Renal pelvis (tissue), 12 donors: ENCODE data around the gene ZDHHC13. TPM values are rescaled to one million over a fixed set of nuclear protein-coding genes. Genes with fewer than 3 reads are reported as not detected.

Source experiments
- DNase-seq: peaks from one replicate; pipeline ENCODE4 v3.0.0-alpha.2; 2013
- long read RNA-seq, 16 experiments: transcript quantifications; one replicate each; lab custom pipeline, GENCODE V29; 2026
- polyA plus RNA-seq, 3 donors: library from polyadenylated mRNA; unstranded; fragments of 120-200 nt; gene quantifications; one replicate each; pipeline ENCODE4 v1.2.1, GENCODE V29; 2013; ENCODE audit not compliant: insufficient read length in 3 of 3

Gene ZDHHC13
- polyA plus RNA-seq = 10 to 100 TPM; 15.9 to 21.5 (median 19.8) TPM
- long read RNA-seq, donor 1, partial matches to known transcripts = 0 of 1 reads
- long read RNA-seq, donor 1, other reads (novel, unspliced or antisense) = 0 of 1 reads
- long read RNA-seq, donor 2, partial matches to known transcripts = 0 of 4 reads
- long read RNA-seq, donor 2, other reads (novel, unspliced or antisense) = 0 of 4 reads
- long read RNA-seq, donor 3, partial matches to known transcripts = 0 of 3 reads
- long read RNA-seq, donor 3, other reads (novel, unspliced or antisense) = 0 of 3 reads
- long read RNA-seq, donor 4, partial matches to known transcripts = 0 of 3 reads
- long read RNA-seq, donor 4, other reads (novel, unspliced or antisense) = 0 of 3 reads
- long read RNA-seq, donor 5, partial matches to known transcripts = 0 of 2 reads
- long read RNA-seq, donor 5, other reads (novel, unspliced or antisense) = 0 of 2 reads
- long read RNA-seq, donor 6, transcript ZDHHC13-202 (17 exons, 2,445 nt) = major isoform, 6 of 6 reads
- long read RNA-seq, donor 6, partial matches to known transcripts = 0 of 6 reads
- long read RNA-seq, donor 6, other reads (novel, unspliced or antisense) = 0 of 6 reads
- long read RNA-seq, donor 7, partial matches to known transcripts = 0 of 1 reads
- long read RNA-seq, donor 7, other reads (novel, unspliced or antisense) = 0 of 1 reads
- long read RNA-seq, donor 8 = 0 reads
- long read RNA-seq, donor 9, partial matches to known transcripts = 0 of 3 reads
- long read RNA-seq, donor 9, other reads (novel, unspliced or antisense) = 0 of 3 reads
- long read RNA-seq, donor 10, partial matches to known transcripts = 0 of 1 reads
- long read RNA-seq, donor 10, other reads (novel, unspliced or antisense) = 0 of 1 reads
- long read RNA-seq, donor 11 = 0 reads
- long read RNA-seq, donor 12, transcript ZDHHC13-202 (17 exons, 2,445 nt) = major isoform, 7 of 8 reads
- long read RNA-seq, donor 12, partial matches to known transcripts = 0 of 8 reads
- long read RNA-seq, donor 12, other reads (novel, unspliced or antisense) = 0 of 8 reads
- long read RNA-seq, donor 13, partial matches to known transcripts = 0 of 1 reads
- long read RNA-seq, donor 13, other reads (novel, unspliced or antisense) = 0 of 1 reads
- long read RNA-seq, donor 14 = 0 reads
- long read RNA-seq, donor 15, transcript ZDHHC13-202 (17 exons, 2,445 nt) = major isoform, 5 of 12 reads
- long read RNA-seq, donor 15, partial matches to known transcripts = 6 of 12 reads
- long read RNA-seq, donor 15, other reads (novel, unspliced or antisense) = 0 of 12 reads
- long read RNA-seq, donor 16, transcript ZDHHC13-202 (17 exons, 2,445 nt) = major isoform, 5 of 6 reads
- long read RNA-seq, donor 16, partial matches to known transcripts = 0 of 6 reads
- long read RNA-seq, donor 16, other reads (novel, unspliced or antisense) = 0 of 6 reads

- DNase-seq = peak; percentile 89
Observed at GRCh38 chr11:19116971-19117759, at the start of gene ZDHHC13. ZDHHC13 (plus strand) TSS chr11:19117168; CDS start chr11:19117250, 82 bp downstream.

- peak; percentile 82 for DNase-seq
Observed at GRCh38 chr11:19071255-19071654, 45.7 kb upstream of the ZDHHC13 start.

- DNase-seq = no peak
Observed at GRCh38 chr11:19072464-19072863, 44.5 kb upstream of the ZDHHC13 start.

GRCh38 chr11:19073454-19074415 is 43.2 kb upstream of the ZDHHC13 start:
- DNase-seq = no peak

- no peak for DNase-seq
Observed at GRCh38 chr11:19075636-19076035, 41.3 kb upstream of the ZDHHC13 start.

GRCh38 chr11:19076744-19077589 is 40.0 kb upstream of the ZDHHC13 start:
- DNase-seq = peak; percentile 39

GRCh38 chr11:19077965-19078364 is 39.0 kb upstream of the ZDHHC13 start:
- no peak for DNase-seq

- DNase-seq = peak; percentile 22
Observed at GRCh38 chr11:19079643-19080440, 37.1 kb upstream of the ZDHHC13 start.

GRCh38 chr11:19080579-19080993 is 36.4 kb upstream of the ZDHHC13 start:
- no peak for DNase-seq

- DNase-seq = no peak
Observed at GRCh38 chr11:19083166-19083565, 33.8 kb upstream of the ZDHHC13 start.

GRCh38 chr11:19084661-19085315 is 32.2 kb upstream of the ZDHHC13 start:
- DNase-seq = no peak

- DNase-seq = no peak
Observed at GRCh38 chr11:19087658-19088057, 29.3 kb upstream of the ZDHHC13 start.

GRCh38 chr11:19088791-19089190 is 28.2 kb upstream of the ZDHHC13 start:
- no peak for DNase-seq

GRCh38 chr11:19089421-19089820 is 27.5 kb upstream of the ZDHHC13 start:
- no peak for DNase-seq

GRCh38 chr11:19091366-19091765 is 25.6 kb upstream of the ZDHHC13 start:
- DNase-seq = no peak

GRCh38 chr11:19092342-19092741 is 24.6 kb upstream of the ZDHHC13 start:
- no peak for DNase-seq

- DNase-seq = no peak
Observed at GRCh38 chr11:19092850-19093249, 24.1 kb upstream of the ZDHHC13 start.
